Ascending aorta (tissue), 2 donors: ENCODE measurements around the gene S100PBP. TPM values are rescaled to one million over a fixed set of nuclear protein-coding genes. Genes with fewer than 3 reads are reported as not detected.
A peak's percentile ranks its signal among the peaks of the same experiment; 100 is the strongest.

Experiments
- DNase-seq, 2 donors: peaks; one replicate each; pipeline ENCODE4 v3.0.0-alpha.2; 2019; ENCODE audit warnings: low spot score in 2 of 2
- H3K27ac ChIP-seq, 2 donors: fragments of 200-600 bp; sonication (generic); one replicate each; pipeline ENCODE4 v1.5.1; 2016 to 2017; ENCODE audit warnings: mild to moderate bottlenecking in 1 of 2
- H3K27me3 ChIP-seq: fragments of 200-600 bp; sonication (generic); one replicate; pipeline ENCODE4 v1.5.1; 2017
- H3K36me3 ChIP-seq, 2 donors: fragments of 200-600 bp; sonication (generic); one replicate each; pipeline ENCODE4 v1.5.1; 2016
- H3K4me1 ChIP-seq, 2 donors: fragments of 200-600 bp; sonication (generic); one replicate each; pipeline ENCODE4 v1.5.1; 2016 to 2017; ENCODE audit warnings: mild to moderate bottlenecking in 1 of 2
- H3K4me3 ChIP-seq, 2 donors: fragments of 200-600 bp; sonication (generic); one replicate each; pipeline ENCODE4 v1.5.1; 2016 to 2017; ENCODE audit warnings: mild to moderate bottlenecking in 1 of 2
- H3K9me3 ChIP-seq, 2 donors: fragments of 200-600 bp; sonication (generic); one replicate each; pipeline ENCODE4 v1.5.1; 2016
- CTCF ChIP-seq, 3 experiments: fragments of 200-600 bp in 2 of 3; fragments of 450-650 bp in 1 of 3; sonication (generic) in 2 of 3; IDR thresholded peaks; one replicate each; pipeline ENCODE4 v1.5.1; 2016 to 2019; ENCODE audit warnings: antibody characterized with exemption in 3 of 3, mild to moderate bottlenecking in 1 of 3, moderate library complexity in 1 of 3
- intact Hi-C: fragments of 100-400 bp; cut with DNase I; formaldehyde crosslinking; loops from one replicate; pipeline ENCODE4 v1.15.1; 2023
- total RNA-seq: library from RNA; depleted of rRNA; stranded (reverse); fragments of >200 nt; gene quantifications from one replicate; pipeline ENCODE4 v1.1.0, GENCODE V29; 2016

S100PBP gene
- total RNA-seq, 1 donor from 2014 or later, result 1.6 TPM

- TF ChIP-seq CTCF (IDR thresholded peaks at IDR 0.05), result no peak
- intact Hi-C loops, result no loop called here
- Histone ChIP-seq H3K4me1 (peaks cover 6 to 8% of the 10 kb centered on the region in 2 donors), H3K27me3 (no peaks in the 10 kb centered on the region), H3K36me3 (no peaks in the 10 kb centered on the region), H3K27ac (no peak overlapping the region), H3K4me3 (no peak overlapping the region), H3K9me3 (no peaks in the 10 kb centered on the region)
- no peak for DNase-seq
These were observed 80.6 kb downstream of the S100PBP start for GRCh38 chr1:32898056-32898455.

DNA sequence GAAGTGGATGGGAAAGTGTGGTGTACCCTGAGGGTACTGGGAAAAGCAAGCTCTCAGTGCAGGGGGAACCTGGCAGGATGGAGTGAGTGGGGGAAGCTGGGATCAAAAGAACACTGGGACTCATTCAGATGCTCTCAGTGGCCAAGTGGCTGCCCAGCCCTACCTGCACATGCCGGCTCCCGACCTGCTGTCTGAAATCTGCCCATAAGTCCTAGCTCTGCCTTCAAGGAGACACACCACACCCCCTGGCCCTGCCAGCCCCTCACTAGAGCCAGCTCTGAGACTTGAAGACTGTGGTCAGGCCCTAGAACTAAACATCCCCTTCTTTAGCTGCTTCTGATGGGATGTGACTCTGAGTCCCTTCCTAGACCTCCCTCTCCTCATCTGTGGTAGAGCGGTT lies 81.5 kb downstream of the S100PBP start:
- H3K4me1 ChIP-seq, result peaks cover 4 to 6% of the 10 kb centered on the region in 2 donors
- no peak for DNase-seq
- H3K4me3 ChIP-seq, result no peak overlapping the region
- H3K27me3 ChIP-seq, result no peaks in the 10 kb centered on the region
- H3K36me3 ChIP-seq, result no peaks in the 10 kb centered on the region
- TF ChIP-seq CTCF (IDR thresholded peaks at IDR 0.05), result no peak
- H3K27ac ChIP-seq, result no peak overlapping the region
- H3K9me3 ChIP-seq, result no peaks in the 10 kb centered on the region
- intact Hi-C loops, result no loop called here

- no peak for DNase-seq
- no peaks in the 10 kb centered on the region for H3K27me3 ChIP-seq
- no peaks in the 10 kb centered on the region for H3K9me3 ChIP-seq
- no peak overlapping the region for H3K4me3 ChIP-seq
- TF ChIP-seq CTCF (IDR thresholded peaks at IDR 0.05), result no peak
- H3K27ac ChIP-seq, result no peak overlapping the region
- peaks cover 4 to 6% of the 10 kb centered on the region in 2 donors for H3K4me1 ChIP-seq
- intact Hi-C loops, result no loop called here
- H3K36me3 ChIP-seq, result no peaks in the 10 kb centered on the region
These were observed 82.3 kb downstream of the S100PBP start for GRCh38 chr1:32899586-32900296.

DNA sequence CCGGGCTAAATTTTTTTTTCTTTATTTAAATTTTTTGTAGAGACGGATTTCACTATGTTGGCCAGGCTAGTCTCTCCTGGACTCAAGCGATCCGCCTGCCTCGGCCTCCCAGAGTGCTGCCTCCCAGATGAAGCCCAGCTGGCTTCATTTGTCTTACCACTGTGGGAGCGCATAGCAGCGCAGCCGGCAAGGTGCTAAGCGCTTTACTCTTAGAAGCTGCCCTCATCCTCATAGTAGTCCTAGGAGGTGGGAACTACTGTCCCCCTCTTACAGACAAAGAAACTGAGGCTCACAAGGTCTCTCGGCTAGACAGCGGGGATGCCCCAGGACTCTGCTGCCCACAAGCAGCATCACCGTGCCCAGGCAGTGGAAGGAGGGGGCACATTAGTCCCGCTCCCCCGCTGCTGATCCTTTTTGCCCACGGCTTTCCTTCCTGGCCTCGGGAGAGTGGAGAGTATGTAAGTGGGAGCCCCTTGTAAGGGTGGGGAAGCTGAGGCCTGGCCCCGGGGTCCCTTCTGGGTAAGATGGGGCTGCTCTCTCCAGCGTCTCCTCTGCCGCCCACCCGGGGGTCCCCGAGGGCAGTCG lies 83.0 kb downstream of the S100PBP start:
- intact Hi-C loops, result no loop called here
- Histone ChIP-seq H3K27ac (no peak overlapping the region), H3K4me3 (peak overlapping the region; percentile 78 to 97), H3K36me3 (no peaks in the 10 kb centered on the region), H3K4me1 (peaks cover 4 to 6% of the 10 kb centered on the region in 2 donors), H3K9me3 (no peaks in the 10 kb centered on the region), H3K27me3 (no peaks in the 10 kb centered on the region)
- no peak for DNase-seq
- TF ChIP-seq CTCF (IDR thresholded peaks at IDR 0.05), result no peak

GRCh38 chr1:32900956-32901822 lies 83.7 kb downstream of the S100PBP start, which contains the start of gene TMEM54:
Gene TMEM54 (minus strand): TSS chr1:32901389. CDS start chr1:32901238, 151 bp downstream.
- no peaks in the 10 kb centered on the region for H3K9me3 ChIP-seq
- H3K27ac ChIP-seq, result no peak within 1 kb of the TSS
- no peaks in the 10 kb centered on the region for H3K36me3 ChIP-seq
- H3K27me3 ChIP-seq, result no peaks in the 10 kb centered on the region
- intact Hi-C loops, result no loop called here
- H3K4me1 ChIP-seq, result peaks cover 4 to 6% of the 10 kb centered on the region in 2 donors
- peak in 1 of 3 experiments; percentile 18 for TF ChIP-seq CTCF (IDR thresholded peaks at IDR 0.05)
- H3K4me3 ChIP-seq, result peak within 1 kb of the TSS; percentile 78 to 97
- DNase-seq, result no peak
